Measurements from ENCODE around the gene NME1.
A peak's percentile ranks its signal among the peaks of the same experiment; 100 is the strongest.

NME1 gene

DNA sequence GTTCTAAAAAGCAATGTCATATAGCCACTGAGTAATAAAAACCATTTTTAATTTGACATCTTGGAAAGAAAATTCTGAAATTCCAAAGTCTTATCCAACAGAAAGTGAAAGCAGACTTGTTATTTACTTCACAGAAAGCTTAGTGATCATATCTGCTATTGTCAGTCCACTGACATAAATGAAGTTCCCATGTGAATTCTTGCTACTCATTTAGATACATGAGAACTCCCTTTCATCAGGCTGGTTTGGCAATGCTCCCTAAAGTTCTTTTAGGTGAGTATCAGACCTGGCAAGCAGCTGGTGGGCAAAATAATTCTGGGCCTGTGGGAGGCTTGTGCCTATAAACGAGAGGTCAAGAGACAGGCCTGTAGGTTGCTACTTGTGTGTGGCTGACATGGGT lies 36.3 kb downstream of the NME1 start:
- DNase-seq (ENCODE audit: low read depth): peak; percentile 69

DNA sequence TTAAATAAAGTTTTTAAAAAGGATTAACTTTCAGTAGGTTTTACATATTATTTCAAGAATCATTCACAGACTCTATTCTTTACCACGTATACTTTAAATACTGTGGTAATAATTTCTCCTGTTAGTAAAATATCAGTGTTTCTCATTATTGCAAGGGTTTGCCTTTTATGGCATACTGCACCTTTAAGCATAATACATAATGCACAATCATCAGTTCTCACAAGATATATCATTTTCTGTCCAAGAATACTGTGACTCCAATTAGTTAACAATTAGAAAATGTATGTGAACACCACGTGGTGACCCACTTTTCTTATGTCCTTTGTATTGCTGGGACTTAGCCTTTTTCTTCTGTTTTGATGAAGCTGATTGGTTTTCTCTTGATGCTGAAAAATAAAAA lies 38.5 kb downstream of the NME1 start:
- no peak for DNase-seq (ENCODE audit: low read depth)

DNA sequence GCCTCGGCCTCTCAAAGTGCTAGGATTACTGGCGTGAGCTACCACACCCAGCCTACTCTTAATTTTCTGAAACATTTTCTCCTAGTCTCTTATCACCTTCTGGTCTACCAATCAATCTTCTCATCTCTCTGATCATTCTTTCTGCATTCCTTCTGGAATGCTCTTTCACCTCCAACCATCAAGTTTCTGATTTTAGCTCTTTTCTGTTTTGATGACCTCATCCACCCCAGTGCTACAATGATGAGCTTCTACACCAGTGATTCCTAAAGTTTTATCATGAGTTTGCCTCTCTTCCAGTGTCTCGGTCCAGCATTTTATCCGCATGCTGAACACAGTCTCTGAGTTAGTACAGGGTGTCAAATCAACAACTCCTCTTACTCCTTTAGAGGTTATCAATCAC lies 44.4 kb downstream of the NME1 start:
- DNase-seq (ENCODE audit: low read depth): no peak

DNA sequence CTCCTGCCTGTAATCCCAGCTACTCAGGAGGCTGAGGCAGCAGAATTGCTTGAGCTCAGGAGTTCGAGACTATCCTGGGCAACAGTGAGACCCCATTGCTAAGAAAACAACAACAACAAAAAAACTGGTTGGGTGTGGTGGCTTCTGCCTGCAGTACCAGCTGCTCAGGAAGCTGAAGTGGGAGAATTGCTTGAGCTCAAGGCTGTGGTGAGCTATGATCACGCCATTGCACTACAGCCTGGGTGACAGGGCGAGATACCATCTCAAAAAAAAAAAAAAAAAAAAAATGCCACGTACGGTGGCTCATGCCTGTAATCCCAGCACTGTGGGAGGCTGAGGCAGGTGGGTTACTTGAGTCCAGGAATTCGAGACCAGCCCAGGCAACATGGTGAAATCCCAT lies 46.9 kb downstream of the NME1 start:
- DNase-seq (ENCODE audit: low read depth): no peak

DNA sequence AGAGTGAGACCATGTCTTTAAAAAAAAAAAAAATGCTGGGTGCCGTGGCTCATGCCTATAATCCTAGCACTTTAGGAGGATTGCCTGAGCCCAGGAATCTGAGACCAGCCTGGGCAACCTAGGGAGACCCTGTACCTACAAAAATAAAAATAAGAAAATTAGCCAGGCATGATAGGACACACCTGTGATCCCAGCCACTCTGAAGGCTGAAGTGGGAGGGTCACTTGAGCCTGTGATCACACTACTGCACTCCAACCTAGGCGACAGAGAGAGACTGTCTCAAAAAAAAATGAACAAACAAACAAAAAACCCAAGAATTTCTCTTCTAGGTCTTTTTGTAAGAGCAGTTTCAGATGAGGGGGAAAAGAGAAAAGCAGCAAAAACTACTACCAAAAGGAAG lies 47.5 kb downstream of the NME1 start:
- no peak for DNase-seq (ENCODE audit: low read depth)

DNA sequence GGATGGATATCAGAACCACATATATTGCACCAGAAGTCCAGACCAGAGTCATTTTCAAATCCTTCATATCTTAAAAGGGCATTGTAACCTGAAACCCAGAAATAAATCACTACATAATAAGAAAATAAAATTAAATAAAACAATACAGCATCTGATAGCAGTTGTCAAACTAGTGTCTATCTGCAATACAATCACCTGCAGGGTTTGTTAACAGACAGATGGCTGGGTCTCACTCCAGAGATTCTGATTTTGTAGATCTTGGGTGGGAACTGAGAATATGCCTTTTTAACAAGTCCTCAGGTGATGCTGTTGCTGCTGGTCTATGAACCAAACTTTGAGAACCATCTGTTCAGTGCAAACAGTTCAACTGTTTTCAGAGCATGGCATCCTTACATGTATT lies 50.5 kb downstream of the NME1 start:
- DNase-seq (ENCODE audit: low read depth): no peak

All from iris pigment epithelial cell (primary cell).